H9 (cell line): ENCODE results near the gene MRPL40. TPM values are rescaled to one million over a fixed set of nuclear protein-coding genes. Genes with fewer than 3 reads are reported as not detected.

Source experiments
- DNase-seq: peaks from one replicate; pipeline ENCODE4 v3.0.0-alpha.2; 2017
- H2AFZ ChIP-seq: one replicate; pipeline ENCODE4 v1.6.1; 2013; ENCODE audit warnings: mild to moderate bottlenecking, low read length, control low read depth, moderate library complexity
- H2AK5ac ChIP-seq: 2 replicates; pipeline ENCODE4 v1.6.1; 2013; ENCODE audit warnings: low read length, control low read depth, mixed read lengths; ENCODE audit not compliant: insufficient read length
- H2BK120ac ChIP-seq: one replicate; pipeline ENCODE4 v1.6.1; 2013; ENCODE audit warnings: low read depth, mild to moderate bottlenecking, low read length, control low read depth, inconsistent platforms; ENCODE audit not compliant: poor library complexity, severe bottlenecking
- H2BK12ac ChIP-seq: 2 replicates; pipeline ENCODE4 v1.6.1; 2013; ENCODE audit warnings: low read length, control low read depth, mixed read lengths, low read depth; ENCODE audit not compliant: insufficient read length
- H2BK15ac ChIP-seq: 2 replicates; pipeline ENCODE4 v1.6.1; 2013; ENCODE audit warnings: low read depth, low read length, control low read depth
- H2BK20ac ChIP-seq: one replicate; pipeline ENCODE4 v1.6.1; 2013; ENCODE audit warnings: low read depth, mild to moderate bottlenecking, low read length, control low read depth, inconsistent platforms; ENCODE audit not compliant: poor library complexity, severe bottlenecking
- H2BK5ac ChIP-seq: 2 replicates; pipeline ENCODE4 v1.6.1; 2013; ENCODE audit warnings: low read length, control low read depth, mixed read lengths; ENCODE audit not compliant: insufficient read length
- H3K14ac ChIP-seq: 2 replicates; pipeline ENCODE4 v1.6.1; 2013; ENCODE audit warnings: low read length, control low read depth; ENCODE audit not compliant: insufficient read depth
- H3K18ac ChIP-seq: 2 replicates; pipeline ENCODE4 v1.6.1; 2013; ENCODE audit warnings: low read depth, mild to moderate bottlenecking, mixed read lengths, low read length, control low read depth; ENCODE audit not compliant: insufficient read length
- H3K23ac ChIP-seq: 2 replicates; pipeline ENCODE4 v1.6.1; 2013; ENCODE audit warnings: low read length, control low read depth, mixed read lengths, low read depth; ENCODE audit not compliant: insufficient read length
- H3K23me2 ChIP-seq: 2 replicates; pipeline ENCODE4 v1.6.1; 2013; ENCODE audit warnings: low read depth, mild to moderate bottlenecking, mixed read lengths, low read length, control low read depth; ENCODE audit not compliant: insufficient read length, poor library complexity, severe bottlenecking
- H3K27ac ChIP-seq: 2 replicates; pipeline ENCODE4 v1.5.1; 2013; ENCODE audit warnings: low read length, control low read depth, mixed read lengths, low read depth; ENCODE audit not compliant: insufficient read length
- H3K27me3 ChIP-seq: 2 replicates; pipeline ENCODE4 v1.6.1; 2013; ENCODE audit warnings: low read length, control low read depth, inconsistent platforms; ENCODE audit not compliant: insufficient read depth
- H3K4ac ChIP-seq: 2 replicates; pipeline ENCODE4 v1.6.1; 2013; ENCODE audit warnings: low read depth, mild to moderate bottlenecking, control low read depth, inconsistent platforms, low read length, moderate library complexity
- H3K4me1 ChIP-seq: 2 replicates; pipeline ENCODE4 v1.6.1; 2013; ENCODE audit warnings: low read length, control low read depth, inconsistent platforms; ENCODE audit not compliant: insufficient read depth
- H3K4me2 ChIP-seq: 2 replicates; pipeline ENCODE4 v1.6.1; 2013; ENCODE audit warnings: low read length, control low read depth, mixed read lengths; ENCODE audit not compliant: insufficient read length, insufficient read depth
- H3K56ac ChIP-seq: 2 replicates; pipeline ENCODE4 v1.6.1; 2013; ENCODE audit warnings: low read depth, mild to moderate bottlenecking, mixed read lengths, low read length, control low read depth; ENCODE audit not compliant: insufficient read length
- H3K79me1 ChIP-seq: 2 replicates; pipeline ENCODE4 v1.6.1; 2013; ENCODE audit warnings: low read depth, mild to moderate bottlenecking, moderate library complexity, low read length, control low read depth, inconsistent platforms; ENCODE audit not compliant: insufficient read depth, poor library complexity, severe bottlenecking
- H3K79me2 ChIP-seq: 2 replicates; pipeline ENCODE4 v1.6.1; 2013; ENCODE audit warnings: low read length, control low read depth, inconsistent platforms; ENCODE audit not compliant: insufficient read depth
- H3K9ac ChIP-seq: 2 replicates; pipeline ENCODE4 v1.6.1; 2013; ENCODE audit warnings: low read length, control low read depth, mixed read lengths; ENCODE audit not compliant: insufficient read length; ENCODE audit errors: extremely low read depth
- H3K9me3 ChIP-seq: one replicate; pipeline ENCODE4 v1.6.1; 2013; ENCODE audit warnings: low read depth, low read length, inconsistent platforms; ENCODE audit not compliant: control insufficient read depth
- H3T11ph ChIP-seq: one replicate; pipeline ENCODE4 v1.6.1; 2013; ENCODE audit warnings: mild to moderate bottlenecking, low read length, control low read depth, inconsistent platforms
- H4K20me1 ChIP-seq: one replicate; pipeline ENCODE4 v1.6.1; 2013; ENCODE audit not compliant: control insufficient read depth, insufficient read length, insufficient read depth
- H4K5ac ChIP-seq: 2 replicates; pipeline ENCODE4 v1.6.1; 2013; ENCODE audit warnings: low read depth, mild to moderate bottlenecking, mixed read lengths, low read length, control low read depth; ENCODE audit not compliant: insufficient read length
- H4K8ac ChIP-seq: replicated peaks from 2 replicates; pipeline ENCODE4 v1.6.1; 2013; ENCODE audit warnings: low read length, control low read depth, mixed read lengths, low read depth; ENCODE audit not compliant: insufficient read length
- H4K91ac ChIP-seq: 2 replicates; pipeline ENCODE4 v1.6.1; 2013; ENCODE audit warnings: low read depth, mild to moderate bottlenecking, moderate library complexity, mixed read lengths, low read length, control low read depth; ENCODE audit not compliant: insufficient read length
- H3K27ac Mint-ChIP-seq, 3 experiments: 2 replicates in 2 of 3; 3 replicates in 1 of 3; pipeline ENCODE4 v1.8.0; 2020 to 2021; ENCODE audit warnings: mixed read lengths in 3 of 3, mild to moderate bottlenecking in 1 of 3, moderate library complexity in 1 of 3
- H3K27me3 Mint-ChIP-seq: 2 replicates; pipeline ENCODE4 v1.8.0; 2021; ENCODE audit warnings: low read depth, mild to moderate bottlenecking, moderate library complexity, mixed read lengths
- H3K36me3 Mint-ChIP-seq, 3 experiments: 2 replicates in 2 of 3; 3 replicates in 1 of 3; pipeline ENCODE4 v1.8.0; 2020 to 2021; ENCODE audit warnings: low read depth in 3 of 3, mixed read lengths in 3 of 3; ENCODE audit not compliant: insufficient read depth in 1 of 3
- H3K4me1 Mint-ChIP-seq, 2 experiments: 2 replicates each; pipeline ENCODE4 v1.8.0; 2020; ENCODE audit warnings: mixed read lengths in 2 of 2
- H3K4me3 Mint-ChIP-seq, 2 experiments: 2 replicates in 1 of 2; 3 replicates in 1 of 2; pipeline ENCODE4 v1.8.0; 2020 to 2021; ENCODE audit warnings: mild to moderate bottlenecking in 2 of 2, mixed read lengths in 2 of 2, moderate library complexity in 1 of 2
- H3K9me3 Mint-ChIP-seq, 2 experiments: 2 replicates in 1 of 2; 3 replicates in 1 of 2; pipeline ENCODE4 v1.8.0; 2020; ENCODE audit warnings: mild to moderate bottlenecking in 2 of 2, mixed read lengths in 2 of 2, moderate library complexity in 1 of 2
- CTCF ChIP-seq: fragments of 200-600 bp; sonication (generic); conservative IDR thresholded peaks from 3 replicates; pipeline ENCODE4 v1.8.0; 2021; ENCODE audit warnings: antibody characterized with exemption, mild to moderate bottlenecking
- WGBS: extraction: QIAGEN DNeasy Blood & Tissue Kit; methylation state at CpG from one replicate; pipeline ENCODE4 v1.1.7; 2013; ENCODE audit warnings: missing lambda C conversion rate, low lambda C conversion rate, mixed read lengths; ENCODE audit not compliant: insufficient read length; ENCODE audit errors: extremely low coverage; 5-methylcytosine and 5-hydroxymethylcytosine counted together
- total RNA-seq: library from RNA; stranded (reverse); gene quantifications from 2 replicates; pipeline ENCODE4 v1.2.1, GENCODE V29; 2021

Gene MRPL40
- total RNA-seq, 1 experiment from 2014 or later: 15.2 TPM

GRCh38 chr22:19386248-19386647, 46.1 kb upstream of the MRPL40 start:
- Histone ChIP-seq H3K23me2 (no peaks in the 10 kb centered on the region), H4K20me1 (no peaks in the 10 kb centered on the region), H3K9ac (no peak overlapping the region), H4K5ac (no peak overlapping the region), H2BK12ac (no peak overlapping the region), H2AFZ (no peak overlapping the region), H2BK5ac (no peak overlapping the region), H3T11ph (no peak overlapping the region), H3K4ac (no peak overlapping the region), H4K8ac (no peak overlapping the region), H2BK120ac (no peak overlapping the region), H3K27ac (no peak overlapping the region), H3K56ac (no peak overlapping the region), H3K23ac (no peak overlapping the region), H3K9me3 (no peaks in the 10 kb centered on the region), H3K18ac (no peak overlapping the region), H3K4me2 (no peak overlapping the region), H3K79me1 (no peaks in the 10 kb centered on the region), H3K27me3 (no peaks in the 10 kb centered on the region), H4K91ac (no peak overlapping the region), H3K4me1 (no peaks in the 10 kb centered on the region), H2AK5ac (no peak overlapping the region), H2BK15ac (no peak overlapping the region), H3K14ac (no peak overlapping the region), H2BK20ac (no peak overlapping the region), H3K79me2 (peaks cover 2% of the 10 kb centered on the region; the same call in 1 of the 2 replicates)
- no CpG with 5 or more reads among the region's 2 CpGs for WGBS
- no peak overlapping the region; a peak in 1 of 7 replicates for H3K27ac Mint-ChIP-seq
- no peak for DNase-seq
- H3K9me3 Mint-ChIP-seq: no peaks in the 10 kb centered on the region
- H3K36me3 Mint-ChIP-seq: peaks cover 31 to 91% (median 74%) of the 10 kb centered on the region in 3 experiments
- H3K27me3 Mint-ChIP-seq: no peaks in the 10 kb centered on the region
- no peak for TF ChIP-seq CTCF
- H3K4me3 Mint-ChIP-seq: no peak overlapping the region
- H3K4me1 Mint-ChIP-seq: no peaks in the 10 kb centered on the region
